GM19023 (cell line): ENCODE measurements around the gene CCDC59.
A peak's percentile ranks its signal among the peaks of the same experiment; 100 is the strongest.
"Not testable (repeated sequence)": the region's sequence is repeated elsewhere in the genome, so short reads cannot be mapped to it uniquely, and the experiment has no call there.

Experiments used
- ATAC-seq: cut with Tn5 transposase; IDR thresholded peaks from one replicate; pipeline ENCODE4 v1.9.1; 2021; ENCODE audit warnings: mild to moderate bottlenecking, moderate library complexity; ENCODE audit not compliant: unreplicated experiment

Gene CCDC59

GRCh38 chr12:82358200-82359114 lies at the start of gene CCDC59, which contains the start of gene METTL25:
TSS of gene CCDC59 (minus strand) at chr12:82358387. CDS start at chr12:82358376, 11 bp downstream.
TSS of gene METTL25 (plus strand) at chr12:82358529. CDS start at chr12:82358566, 37 bp downstream.
- ATAC-seq: peak; percentile 94

GRCh38 chr12:82407481-82407880 lies 49.3 kb upstream of the CCDC59 start:
- ATAC-seq: no peak

- ATAC-seq: no peak
Measured at GRCh38 chr12:82406651-82407050, 48.5 kb upstream of the CCDC59 start.

GRCh38 chr12:82400819-82401218 lies 42.6 kb upstream of the CCDC59 start:
- no peak for ATAC-seq

- no peak for ATAC-seq
Measured at GRCh38 chr12:82398879-82399278, 40.7 kb upstream of the CCDC59 start.

GRCh38 chr12:82383930-82384552 lies 25.9 kb upstream of the CCDC59 start:
- no peak for ATAC-seq

GRCh38 chr12:82378997-82379396 lies 20.8 kb upstream of the CCDC59 start:
- ATAC-seq: peak; percentile 53

- ATAC-seq: no peak
Measured at GRCh38 chr12:82375201-82375600, 17.0 kb upstream of the CCDC59 start.

- ATAC-seq: no peak
Measured at GRCh38 chr12:82366197-82366596, 8.0 kb upstream of the CCDC59 start.

GRCh38 chr12:82363990-82364389 lies 5.8 kb upstream of the CCDC59 start:
- ATAC-seq: no peak

- ATAC-seq: no peak
Measured at GRCh38 chr12:82361461-82361915, 3.3 kb upstream of the CCDC59 start.

- ATAC-seq: not testable (repeated sequence)
Measured at GRCh38 chr12:82360834-82361233, 2.6 kb upstream of the CCDC59 start.

- ATAC-seq: no peak
Measured at GRCh38 chr12:82359115-82359478, 910 bp upstream of the CCDC59 start.

GRCh38 chr12:82357845-82358199 lies 365 bp downstream of the CCDC59 start:
- no peak for ATAC-seq

GRCh38 chr12:82357340-82357739 lies 847 bp downstream of the CCDC59 start:
- no peak for ATAC-seq

- no peak for ATAC-seq
Measured at GRCh38 chr12:82351390-82351789, 6.8 kb downstream of the CCDC59 start.

GRCh38 chr12:82350161-82350560 lies 8.0 kb downstream of the CCDC59 start:
- no peak for ATAC-seq

GRCh38 chr12:82329508-82329907 lies 28.7 kb downstream of the CCDC59 start:
- ATAC-seq: no peak

GRCh38 chr12:82327861-82328260 lies 30.3 kb downstream of the CCDC59 start:
- ATAC-seq: no peak

GRCh38 chr12:82326905-82327503 lies 31.2 kb downstream of the CCDC59 start:
- no peak for ATAC-seq

GRCh38 chr12:82325540-82326336 lies 32.4 kb downstream of the CCDC59 start:
- no peak for ATAC-seq
